ENCODE results near the gene SH3RF2. TPM values are rescaled to one million over a fixed set of nuclear protein-coding genes. Genes with fewer than 3 reads are reported as not detected.

SH3RF2 gene
- total RNA-seq, 4 donors from 2014 or later: 0.65 to 4.2 (median 2.1) TPM

DNA sequence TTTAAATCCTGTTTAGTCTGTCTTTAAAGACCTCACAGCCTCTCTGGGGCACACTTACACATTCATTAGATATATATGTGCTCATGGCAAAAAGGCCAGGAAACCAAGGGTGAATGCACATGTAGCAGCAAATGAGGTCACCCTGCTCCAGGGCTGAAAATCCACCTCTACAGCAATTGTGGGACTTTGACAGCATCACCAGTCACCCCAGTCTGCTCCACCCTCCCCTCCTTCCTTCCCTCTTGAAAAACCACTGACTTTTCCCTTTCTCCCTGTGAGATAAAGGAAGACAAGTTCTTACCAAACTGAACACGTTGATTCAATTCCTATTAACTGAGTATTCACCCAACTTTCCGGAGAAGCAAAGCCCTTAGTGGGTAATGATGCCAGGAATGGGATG, 15.2 kb upstream of the SH3RF2 start:
- ATAC-seq (ENCODE audit: low FRiP score) (no peak), DNase-seq (ENCODE audit: low spot score) (no peak)
- TF ChIP-seq, protein P1, sequence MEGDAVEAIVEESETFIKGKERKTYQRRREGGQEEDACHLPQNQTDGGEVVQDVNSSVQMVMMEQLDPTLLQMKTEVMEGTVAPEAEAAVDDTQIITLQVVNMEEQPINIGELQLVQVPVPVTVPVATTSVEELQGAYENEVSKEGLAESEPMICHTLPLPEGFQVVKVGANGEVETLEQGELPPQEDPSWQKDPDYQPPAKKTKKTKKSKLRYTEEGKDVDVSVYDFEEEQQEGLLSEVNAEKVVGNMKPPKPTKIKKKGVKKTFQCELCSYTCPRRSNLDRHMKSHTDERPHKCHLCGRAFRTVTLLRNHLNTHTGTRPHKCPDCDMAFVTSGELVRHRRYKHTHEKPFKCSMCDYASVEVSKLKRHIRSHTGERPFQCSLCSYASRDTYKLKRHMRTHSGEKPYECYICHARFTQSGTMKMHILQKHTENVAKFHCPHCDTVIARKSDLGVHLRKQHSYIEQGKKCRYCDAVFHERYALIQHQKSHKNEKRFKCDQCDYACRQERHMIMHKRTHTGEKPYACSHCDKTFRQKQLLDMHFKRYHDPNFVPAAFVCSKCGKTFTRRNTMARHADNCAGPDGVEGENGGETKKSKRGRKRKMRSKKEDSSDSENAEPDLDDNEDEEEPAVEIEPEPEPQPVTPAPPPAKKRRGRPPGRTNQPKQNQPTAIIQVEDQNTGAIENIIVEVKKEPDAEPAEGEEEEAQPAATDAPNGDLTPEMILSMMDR (IDR thresholded peaks at IDR 0.05): no peak

DNA sequence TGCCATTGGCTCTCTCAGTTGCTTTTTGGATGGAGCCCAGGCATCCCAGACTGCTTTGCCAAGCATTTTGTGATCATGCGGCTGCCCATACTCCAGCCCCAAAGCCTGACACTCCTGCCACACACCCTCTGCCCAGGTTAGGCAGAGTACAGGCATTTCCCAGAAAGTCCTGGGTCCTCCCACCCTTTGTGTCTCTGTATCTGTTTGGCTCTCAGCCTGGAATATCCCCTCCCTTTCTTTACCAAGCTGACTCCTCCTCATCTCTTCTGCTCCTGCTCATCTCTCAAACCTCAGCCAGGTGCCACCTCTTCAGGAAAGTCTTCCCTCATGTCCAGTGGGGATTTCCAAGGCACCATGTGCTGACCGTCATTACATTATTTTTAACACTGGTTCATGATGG, 14.3 kb upstream of the SH3RF2 start:
- DNase-seq (ENCODE audit: low spot score) (no peak), ATAC-seq (ENCODE audit: low FRiP score) (no peak)
- TF ChIP-seq, protein P1 (IDR thresholded peaks at IDR 0.05): no peak

DNA sequence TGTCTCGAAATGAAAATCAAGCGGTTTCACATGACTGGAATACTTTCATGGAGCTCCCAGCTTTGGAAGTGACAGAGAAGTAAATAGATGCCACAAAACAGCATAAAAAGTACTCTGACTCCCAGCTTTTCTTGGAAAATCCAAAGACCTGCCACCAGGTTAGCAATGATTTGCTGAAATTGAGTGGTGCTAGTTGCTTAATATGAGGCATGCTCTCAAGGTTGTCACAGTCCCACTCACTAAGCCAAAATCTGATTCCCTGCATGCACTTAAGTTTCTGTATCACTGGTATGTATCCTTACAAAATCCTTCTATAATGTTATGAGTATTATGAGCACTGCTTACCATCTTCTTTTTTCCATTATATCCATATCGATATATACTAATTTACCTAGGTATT, 13.0 kb upstream of the SH3RF2 start:
- TF ChIP-seq, protein P1 (IDR thresholded peaks at IDR 0.05): no peak
- no peak for ATAC-seq (ENCODE audit: low FRiP score)
- no peak for DNase-seq (ENCODE audit: low spot score)

DNA sequence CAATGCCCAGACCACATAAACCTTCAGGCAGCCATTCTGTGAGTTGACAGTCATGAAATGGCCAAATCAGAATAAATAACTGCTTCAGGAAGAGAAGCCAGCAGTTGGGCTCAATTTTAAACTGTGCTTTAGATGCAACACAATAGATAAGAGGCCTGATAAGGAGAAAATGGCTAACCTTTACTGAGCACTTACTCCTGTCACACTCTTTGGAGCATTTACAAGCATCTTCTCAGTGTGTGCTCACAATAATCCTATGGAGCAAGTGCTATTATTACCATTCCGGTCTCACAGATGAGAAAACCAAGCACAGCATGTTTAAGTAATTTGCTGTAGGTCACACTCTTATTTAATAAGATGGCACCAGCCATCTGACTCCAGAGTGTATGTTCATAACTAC, 11.5 kb upstream of the SH3RF2 start:
- DNase-seq (ENCODE audit: low spot score): no peak
- ATAC-seq (ENCODE audit: low FRiP score): no peak
- TF ChIP-seq, protein P1 (IDR thresholded peaks at IDR 0.05): no peak

DNA sequence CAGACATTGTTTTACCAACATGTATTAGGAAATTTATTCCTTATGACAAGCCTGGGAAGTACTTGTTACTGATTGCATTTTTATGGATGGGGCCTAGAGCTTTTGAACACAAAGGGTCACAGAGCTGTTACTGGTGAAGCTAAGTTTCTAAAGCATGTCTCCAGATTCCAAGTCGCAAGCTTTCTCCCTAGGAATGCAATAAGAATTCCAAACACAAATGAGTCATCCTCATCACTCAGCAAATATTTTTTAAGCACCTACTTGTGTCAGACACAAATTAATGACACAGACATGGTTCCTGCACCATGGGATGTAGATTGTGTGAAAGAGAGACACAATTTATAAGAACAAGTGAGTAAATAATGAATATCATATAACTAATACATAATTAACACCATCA, 11.0 kb upstream of the SH3RF2 start:
- DNase-seq (ENCODE audit: low spot score) (no peak), ATAC-seq (ENCODE audit: low FRiP score) (peak; percentile 74)
- TF ChIP-seq, protein P1 (IDR thresholded peaks at IDR 0.05): no peak

DNA sequence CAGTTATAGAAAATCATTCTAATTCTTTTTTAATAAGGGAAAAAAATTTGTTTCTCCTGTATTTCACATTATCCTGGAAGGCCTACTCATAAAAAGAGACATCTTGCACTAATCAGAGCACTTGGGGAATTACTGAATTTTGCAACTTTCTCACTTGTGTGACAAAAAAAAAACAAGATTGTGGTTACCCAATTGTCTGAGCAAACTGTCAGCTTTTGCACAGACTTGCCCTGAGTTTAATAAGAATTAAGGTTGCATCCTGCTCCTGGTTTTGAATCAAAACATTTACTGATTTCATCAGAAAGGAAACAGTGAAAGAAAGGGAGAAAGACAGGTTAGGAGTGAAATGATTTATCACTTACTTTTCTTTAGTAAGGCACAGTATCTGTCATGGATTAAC, 10.6 kb upstream of the SH3RF2 start:
- TF ChIP-seq, protein P1 (IDR thresholded peaks at IDR 0.05): no peak
- ATAC-seq (ENCODE audit: low FRiP score): peak; percentile 64
- no peak for DNase-seq (ENCODE audit: low spot score)

DNA sequence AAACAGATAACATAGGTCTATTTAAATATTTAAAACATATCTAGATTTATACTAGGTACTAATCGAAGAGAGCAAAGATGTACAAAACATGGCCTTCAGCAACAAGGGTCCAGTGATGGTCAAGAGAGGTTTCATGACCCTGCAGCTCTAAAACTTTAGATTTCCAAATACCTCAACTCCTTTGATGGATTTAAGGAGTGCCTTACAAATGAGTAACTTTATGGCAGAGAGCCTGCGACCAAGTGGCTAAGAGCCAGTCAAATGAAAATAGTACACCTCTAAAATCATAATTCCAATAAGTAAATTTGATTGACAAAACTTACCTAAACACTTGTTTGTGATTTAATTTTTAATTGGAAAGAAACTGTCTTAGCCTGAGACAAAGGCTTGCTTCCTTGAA, 4.7 kb upstream of the SH3RF2 start:
- DNase-seq (ENCODE audit: low spot score) (no peak), ATAC-seq (ENCODE audit: low FRiP score) (no peak)
- TF ChIP-seq, protein P1 (IDR thresholded peaks at IDR 0.05): no peak
